ENCODE measurements around the gene LDAH. TPM values are rescaled to one million over a fixed set of nuclear protein-coding genes. Genes with fewer than 3 reads are reported as not detected.

The LDAH gene
- total and polyA plus RNA-seq, 2 donors (not counting 3 experiments of a cell fraction or from before 2014, with no cell fraction given): 12.3 to 24.0 TPM

DNA sequence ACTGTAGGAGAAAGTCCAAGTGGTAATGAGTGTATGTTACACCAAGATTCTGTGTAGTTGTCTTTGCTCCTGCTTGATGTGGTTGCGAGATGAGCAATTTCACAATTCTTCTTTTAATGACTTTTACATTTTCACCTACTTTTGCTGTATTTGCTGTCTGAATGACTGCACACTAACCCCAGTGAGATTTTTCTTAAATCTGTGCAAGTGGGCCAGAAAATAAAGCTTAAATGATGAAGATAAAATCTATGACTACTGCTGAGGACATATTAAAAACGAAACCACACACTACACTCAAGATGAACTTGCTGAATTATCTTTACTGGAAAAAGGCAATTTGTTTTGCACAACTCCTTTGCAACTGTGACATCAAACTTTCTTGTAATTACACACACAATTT lies 4.1 kb downstream of the LDAH start:
- no peaks in the 10 kb centered on the region for H3K9me1 ChIP-seq (replicated peaks; ENCODE audit: control insufficient read depth, extremely low read depth, insufficient read depth, low read length)
- H3K9me3 ChIP-seq (replicated peaks; ENCODE audit: control insufficient read depth, insufficient read depth, low read length): no peaks in the 10 kb centered on the region
- H3K27me3 ChIP-seq (ENCODE audit: control insufficient read depth in 2 of 2, insufficient read depth in 2 of 2, low read length in 2 of 2): no peaks in the 10 kb centered on the region
- intact Hi-C loops (cut with micrococcal nuclease): no loop called here
- ChIA-PET CTCF (no interaction called here), POLR2A (no interaction called here)
- BruUV-seq (replicated peaks): no TSS peak
- TF ChIP-seq EZH2 (IDR thresholded peaks at IDR 0.05; ENCODE audit: borderline replicate concordance, low read depth, low read length, severe bottlenecking) (no peak), JUN (IDR thresholded peaks at IDR 0.05; ENCODE audit: borderline replicate concordance, insufficient read depth, insufficient read length, low read depth) (no peak), POLR2A (IDR thresholded peaks at IDR 0.05; ENCODE audit: low read depth, low read length) (no peak)
- no peak overlapping the region for H3K27ac ChIP-seq (ENCODE audit: insufficient read depth, low read depth, low read length)
- H3K4me1 ChIP-seq (ENCODE audit: control insufficient read depth, extremely low read depth, insufficient read depth, low read length): no peaks in the 10 kb centered on the region
- dilution Hi-C loops (cut with MboI; ENCODE audit: extremely low pct_ligation_motif_present, low sequenced_read_pairs): no loop called here
- H3K4me2 ChIP-seq (ENCODE audit: insufficient read depth, low read length): no peak overlapping the region
- H2AFZ ChIP-seq (ENCODE audit: low read depth, low read length): no peak overlapping the region
- no peaks in the 10 kb centered on the region for H3K36me3 ChIP-seq (ENCODE audit: control insufficient read depth in 2 of 2, extremely low read depth in 1 of 2, insufficient read depth in 2 of 2, low read length in 2 of 2)
- no peak for FAIRE-seq
- peaks cover 22% of the 10 kb centered on the region for H3K79me2 ChIP-seq (ENCODE audit: control insufficient read depth, insufficient read depth, low read length)
- no peak overlapping the region for H3K9ac ChIP-seq (replicated peaks; ENCODE audit: extremely low read depth, insufficient read depth, low read length)
- no peak overlapping the region for H3K4me3 ChIP-seq (replicated peaks in 1 of 3; ENCODE audit: insufficient read depth in 1 of 3, low read depth in 1 of 3, low read length in 3 of 3)
- DNase-seq (ENCODE audit: low read depth, low spot score): no peak
- no peaks in the 10 kb centered on the region for H4K20me1 ChIP-seq (replicated peaks; ENCODE audit: control insufficient read depth, extremely low read depth, insufficient read depth, low read length)

DNA sequence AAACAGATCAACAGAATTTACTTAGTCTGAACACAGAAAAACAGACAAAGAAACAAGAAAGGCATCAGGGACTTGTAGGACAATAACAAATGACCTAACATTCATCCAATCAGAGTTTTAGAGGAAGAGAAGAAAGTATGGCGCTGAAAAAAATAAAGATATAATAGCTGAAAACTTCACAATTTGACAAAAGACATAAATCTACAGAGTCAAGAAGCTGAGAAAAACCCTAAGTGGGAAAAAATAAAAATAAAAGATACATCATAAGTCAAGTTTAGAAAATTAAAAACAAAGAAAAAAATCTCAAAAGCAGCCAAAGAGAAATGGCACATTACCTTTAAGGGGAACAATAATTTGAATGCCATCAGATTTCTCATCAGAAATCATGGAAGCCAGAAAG lies 7.7 kb downstream of the LDAH start:
- Histone ChIP-seq H3K27me3 (ENCODE audit: control insufficient read depth in 2 of 2, insufficient read depth in 2 of 2, low read length in 2 of 2) (no peaks in the 10 kb centered on the region), H4K20me1 (replicated peaks; ENCODE audit: control insufficient read depth, extremely low read depth, insufficient read depth, low read length) (no peaks in the 10 kb centered on the region), H3K4me3 (replicated peaks in 1 of 3; ENCODE audit: insufficient read depth in 1 of 3, low read depth in 1 of 3, low read length in 3 of 3) (no peak overlapping the region), H3K9me3 (replicated peaks; ENCODE audit: control insufficient read depth, insufficient read depth, low read length) (no peaks in the 10 kb centered on the region), H3K9me1 (replicated peaks; ENCODE audit: control insufficient read depth, extremely low read depth, insufficient read depth, low read length) (no peaks in the 10 kb centered on the region), H3K4me2 (ENCODE audit: insufficient read depth, low read length) (no peak overlapping the region), H3K9ac (replicated peaks; ENCODE audit: extremely low read depth, insufficient read depth, low read length) (no peak overlapping the region), H3K36me3 (ENCODE audit: control insufficient read depth in 2 of 2, extremely low read depth in 1 of 2, insufficient read depth in 2 of 2, low read length in 2 of 2) (no peaks in the 10 kb centered on the region), H3K79me2 (ENCODE audit: control insufficient read depth, insufficient read depth, low read length) (peaks cover 20% of the 10 kb centered on the region), H3K27ac (ENCODE audit: insufficient read depth, low read depth, low read length) (no peak overlapping the region), H3K4me1 (ENCODE audit: control insufficient read depth, extremely low read depth, insufficient read depth, low read length) (no peaks in the 10 kb centered on the region), H2AFZ (ENCODE audit: low read depth, low read length) (no peak overlapping the region)
- ChIA-PET CTCF (no interaction called here), POLR2A (no interaction called here)
- dilution Hi-C loops (cut with MboI; ENCODE audit: extremely low pct_ligation_motif_present, low sequenced_read_pairs) (no loop called here), intact Hi-C loops (cut with micrococcal nuclease) (no loop called here)
- DNase-seq (ENCODE audit: low read depth, low spot score) (no peak), FAIRE-seq (no peak)
- no TSS peak for BruUV-seq (replicated peaks)
- TF ChIP-seq MAX (IDR thresholded peaks at IDR 0.05; ENCODE audit: insufficient read depth, insufficient read length): no peak
- TF ChIP-seq MYC (IDR thresholded peaks at IDR 0.05; ENCODE audit: low read depth, low read length): no peak
- TF ChIP-seq, protein P1, sequence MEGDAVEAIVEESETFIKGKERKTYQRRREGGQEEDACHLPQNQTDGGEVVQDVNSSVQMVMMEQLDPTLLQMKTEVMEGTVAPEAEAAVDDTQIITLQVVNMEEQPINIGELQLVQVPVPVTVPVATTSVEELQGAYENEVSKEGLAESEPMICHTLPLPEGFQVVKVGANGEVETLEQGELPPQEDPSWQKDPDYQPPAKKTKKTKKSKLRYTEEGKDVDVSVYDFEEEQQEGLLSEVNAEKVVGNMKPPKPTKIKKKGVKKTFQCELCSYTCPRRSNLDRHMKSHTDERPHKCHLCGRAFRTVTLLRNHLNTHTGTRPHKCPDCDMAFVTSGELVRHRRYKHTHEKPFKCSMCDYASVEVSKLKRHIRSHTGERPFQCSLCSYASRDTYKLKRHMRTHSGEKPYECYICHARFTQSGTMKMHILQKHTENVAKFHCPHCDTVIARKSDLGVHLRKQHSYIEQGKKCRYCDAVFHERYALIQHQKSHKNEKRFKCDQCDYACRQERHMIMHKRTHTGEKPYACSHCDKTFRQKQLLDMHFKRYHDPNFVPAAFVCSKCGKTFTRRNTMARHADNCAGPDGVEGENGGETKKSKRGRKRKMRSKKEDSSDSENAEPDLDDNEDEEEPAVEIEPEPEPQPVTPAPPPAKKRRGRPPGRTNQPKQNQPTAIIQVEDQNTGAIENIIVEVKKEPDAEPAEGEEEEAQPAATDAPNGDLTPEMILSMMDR (IDR thresholded peaks at IDR 0.05; ENCODE audit: extremely low read depth in 1 of 2, insufficient read depth in 1 of 2, low read depth in 1 of 2, low read length in 2 of 2): no peak
- no peak for TF ChIP-seq GATA2 (IDR thresholded peaks at IDR 0.05; ENCODE audit: insufficient read depth, insufficient read length, low read depth, low read length)
- TF ChIP-seq POLR2AphosphoS5 (IDR thresholded peaks at IDR 0.05; ENCODE audit: insufficient read depth, low read depth, low read length): no peak

Data from endothelial cell of umbilical vein (primary cell).